Activated T-helper 1 cell treated with anti-CD3 and anti-CD28 coated beads, Interleukin-12 subunit alpha, Interleukin-12 subunit beta, Interleukin-2, Interleukin-4 antibody, amounts not matched to agents 30 ng/mL and 10 ng/mL and 1 ng/mL, durations not matched to agents 14 hours and 24 hours and 36 hours (primary cell): ENCODE results near the gene LRFN2. TPM values are rescaled to one million over a fixed set of nuclear protein-coding genes. Genes with fewer than 3 reads are reported as not detected.

Experiments used
- DNase-seq: peaks from one replicate; pipeline ENCODE4 v3.0.0; 2021; ENCODE audit warnings: low spot score
- H3K27ac Mint-ChIP-seq: one replicate; pipeline ENCODE4 v1.8.0; 2021; ENCODE audit warnings: mild to moderate bottlenecking, mixed read lengths
- H3K27me3 Mint-ChIP-seq: one replicate; pipeline ENCODE4 v1.8.0; 2022; ENCODE audit warnings: mild to moderate bottlenecking, moderate library complexity, mixed read lengths; ENCODE audit not compliant: insufficient read depth
- H3K36me3 Mint-ChIP-seq: one replicate; pipeline ENCODE4 v1.8.0; 2021; ENCODE audit warnings: low read depth, mixed read lengths
- H3K4me1 Mint-ChIP-seq: one replicate; pipeline ENCODE4 v1.8.0; 2021; ENCODE audit warnings: low read depth, mixed read lengths
- H3K4me3 Mint-ChIP-seq: one replicate; pipeline ENCODE4 v1.8.0; 2021; ENCODE audit warnings: mild to moderate bottlenecking, moderate library complexity, mixed read lengths
- H3K9me3 Mint-ChIP-seq: one replicate; pipeline ENCODE4 v1.8.0; 2021; ENCODE audit warnings: mixed read lengths
- intact Hi-C: fragments of 100-400 bp; cut with micrococcal nuclease; formaldehyde crosslinking; loops from one replicate; pipeline ENCODE4 v1.15.1; 2024
- total RNA-seq: library from RNA; stranded (reverse); gene quantifications from 2 replicates; pipeline ENCODE4 v1.2.3, GENCODE V29; 2022

Gene LRFN2
- total RNA-seq, 1 donor from 2014 or later = 0.29 TPM

DNA sequence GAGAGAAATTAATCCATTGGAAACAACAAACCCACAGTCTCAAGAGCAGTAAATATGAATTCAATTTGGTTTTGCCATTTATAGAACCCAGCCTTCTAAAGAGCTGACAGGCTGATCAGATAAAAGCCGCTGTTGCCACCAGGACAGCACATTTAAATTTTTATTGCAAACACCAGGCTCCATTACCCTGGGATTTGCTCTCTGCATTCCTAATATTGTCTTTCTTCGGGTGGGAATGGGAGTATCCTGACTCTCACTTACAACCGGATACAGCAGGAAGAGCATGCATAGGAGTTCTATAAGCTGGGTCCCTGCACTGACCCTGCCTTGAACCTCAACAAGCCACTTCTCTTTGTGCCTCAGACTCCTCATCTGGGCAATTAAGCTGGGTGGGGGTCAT lies 142.9 kb downstream of the LRFN2 start:
- H3K9me3 Mint-ChIP-seq = no peaks in the 10 kb centered on the region
- H3K27ac Mint-ChIP-seq = no peak overlapping the region
- H3K4me3 Mint-ChIP-seq = no peak overlapping the region
- intact Hi-C loops = no loop called here
- H3K27me3 Mint-ChIP-seq = peaks cover 10% of the 10 kb centered on the region
- no peak for DNase-seq
- no peaks in the 10 kb centered on the region for H3K36me3 Mint-ChIP-seq
- H3K4me1 Mint-ChIP-seq = peaks cover 11% of the 10 kb centered on the region

DNA sequence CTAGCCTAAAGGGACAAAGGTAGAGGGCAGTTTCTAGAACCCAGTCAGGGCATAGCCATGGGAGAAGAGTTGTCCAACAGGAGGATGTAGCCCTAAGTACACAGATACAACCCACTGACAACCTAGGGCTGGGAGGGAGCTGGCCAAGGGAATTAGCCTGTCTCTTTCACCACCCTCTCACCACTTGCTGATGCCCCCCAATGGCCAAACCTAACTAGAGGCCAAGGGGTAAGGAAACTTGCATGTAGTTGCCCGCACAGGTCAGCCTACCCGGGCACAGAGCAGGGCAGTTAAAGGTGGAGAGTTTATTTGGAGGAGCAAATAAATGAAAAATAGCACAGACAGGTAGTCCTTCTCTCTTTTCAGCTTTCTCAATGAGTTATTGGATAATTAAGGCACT lies 143.3 kb downstream of the LRFN2 start:
- intact Hi-C loops = no loop called here
- no peaks in the 10 kb centered on the region for H3K9me3 Mint-ChIP-seq
- H3K4me3 Mint-ChIP-seq = no peak overlapping the region
- DNase-seq = no peak
- peaks cover 9% of the 10 kb centered on the region for H3K27me3 Mint-ChIP-seq
- H3K4me1 Mint-ChIP-seq = peaks cover 13% of the 10 kb centered on the region
- no peak overlapping the region for H3K27ac Mint-ChIP-seq
- H3K36me3 Mint-ChIP-seq = no peaks in the 10 kb centered on the region

DNA sequence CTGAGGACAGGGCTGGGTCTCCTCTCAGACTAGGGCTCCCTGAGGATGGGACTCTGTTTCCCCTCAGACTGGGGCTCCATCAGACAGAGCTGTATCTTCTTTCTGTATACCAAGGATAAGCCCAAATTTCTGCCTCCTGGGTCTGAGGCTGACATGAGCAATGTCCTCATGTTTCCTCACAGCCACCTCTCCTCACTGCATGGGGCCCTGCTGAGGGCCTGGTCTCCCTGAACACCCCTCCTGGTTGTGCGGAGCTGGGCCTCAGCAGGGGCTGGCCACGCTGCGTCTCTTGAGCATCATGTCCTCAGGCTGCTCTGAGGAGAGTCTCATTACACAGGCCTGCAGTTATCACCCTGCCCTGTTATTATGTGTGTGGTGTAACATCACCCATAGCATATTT lies 144.6 kb downstream of the LRFN2 start:
- no peak overlapping the region for H3K27ac Mint-ChIP-seq
- peaks cover 14% of the 10 kb centered on the region for H3K4me1 Mint-ChIP-seq
- intact Hi-C loops = no loop called here
- no peaks in the 10 kb centered on the region for H3K36me3 Mint-ChIP-seq
- DNase-seq = no peak
- no peak overlapping the region for H3K4me3 Mint-ChIP-seq
- no peaks in the 10 kb centered on the region for H3K9me3 Mint-ChIP-seq
- H3K27me3 Mint-ChIP-seq = peaks cover 10% of the 10 kb centered on the region

DNA sequence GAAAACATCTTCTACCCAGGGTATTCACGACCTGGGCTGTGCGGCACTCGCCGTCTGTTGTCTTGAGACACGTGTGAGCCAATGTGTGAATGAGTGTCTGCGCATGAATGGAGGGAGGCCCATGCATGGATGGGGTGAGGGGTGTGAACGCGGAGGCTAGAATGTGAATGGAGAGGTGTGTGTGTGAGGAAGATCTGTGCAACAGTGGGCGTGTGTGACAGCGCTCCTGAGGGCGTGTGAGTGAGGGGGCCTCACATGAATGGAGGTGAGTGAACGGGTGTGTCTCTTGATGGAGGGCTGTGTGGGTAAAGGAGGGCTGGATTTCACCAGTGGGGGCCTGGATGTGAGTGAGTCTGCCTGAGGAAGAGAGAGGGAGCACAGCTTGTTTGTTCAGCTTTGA lies 146.0 kb downstream of the LRFN2 start:
- no peaks in the 10 kb centered on the region for H3K36me3 Mint-ChIP-seq
- H3K27ac Mint-ChIP-seq = no peak overlapping the region
- DNase-seq = no peak
- no peak overlapping the region for H3K4me3 Mint-ChIP-seq
- intact Hi-C loops = no loop called here
- H3K27me3 Mint-ChIP-seq = peaks cover 10% of the 10 kb centered on the region
- H3K4me1 Mint-ChIP-seq = peaks cover 26% of the 10 kb centered on the region
- H3K9me3 Mint-ChIP-seq = no peaks in the 10 kb centered on the region

DNA sequence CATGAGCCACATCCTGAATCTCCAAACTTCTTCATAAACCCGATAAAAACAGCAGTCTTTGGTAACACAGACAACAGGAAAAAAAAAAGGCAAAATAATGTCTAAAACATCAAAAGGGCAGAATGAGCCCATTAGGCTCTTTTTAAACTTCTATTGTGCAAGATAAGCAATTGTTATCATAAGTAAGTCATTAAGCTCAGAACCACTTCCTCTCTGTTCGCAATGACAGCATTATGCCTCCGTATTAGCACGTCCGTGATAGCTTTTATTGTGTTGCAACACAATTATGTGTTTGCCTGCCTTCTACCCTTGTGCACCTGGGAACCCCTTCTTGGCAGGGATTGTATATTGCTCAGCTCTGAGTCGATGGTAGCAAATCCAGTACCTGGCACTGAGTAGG lies 147.1 kb downstream of the LRFN2 start:
- Mint-ChIP-seq H3K36me3 (no peaks in the 10 kb centered on the region), H3K27me3 (peaks cover 8% of the 10 kb centered on the region), H3K4me3 (no peak overlapping the region)

DNA sequence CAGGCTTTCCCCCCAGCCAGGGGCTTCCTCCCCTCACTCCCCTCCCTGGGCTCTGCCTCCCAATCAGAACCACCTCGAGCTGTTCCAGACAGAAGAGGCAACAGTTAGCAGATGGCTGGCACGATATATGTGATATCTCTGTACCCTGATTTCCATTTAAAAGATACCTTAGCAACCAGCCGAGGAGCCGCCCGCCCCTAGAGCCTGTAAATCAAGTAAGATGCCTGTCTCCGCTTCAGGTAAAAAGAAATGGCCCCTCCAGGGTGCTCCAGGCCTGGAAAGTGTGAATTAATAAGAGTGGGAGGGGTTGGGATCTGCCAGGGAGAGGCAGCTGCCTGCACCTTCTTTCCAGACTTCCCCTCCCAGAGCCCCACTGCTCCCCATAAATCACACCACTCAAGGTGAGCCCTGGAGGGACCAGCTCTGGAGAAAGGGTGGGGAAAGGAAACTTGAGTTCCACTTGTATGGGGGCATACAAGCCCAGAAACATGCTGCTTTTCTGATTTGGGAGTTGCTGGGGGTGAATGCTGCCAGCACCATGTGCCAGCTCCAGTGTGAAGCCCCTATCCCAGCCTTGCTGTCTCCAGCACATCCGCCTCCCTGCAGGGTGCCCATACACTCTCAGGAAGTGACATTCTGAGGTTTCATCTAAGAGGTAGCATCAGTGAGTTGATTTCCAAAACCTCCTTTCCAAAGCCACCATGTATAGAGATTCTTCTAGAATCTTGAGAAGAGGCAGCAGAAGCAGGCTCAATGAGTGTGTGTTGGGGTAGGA lies 148.0 kb downstream of the LRFN2 start:
- H3K27ac Mint-ChIP-seq = no peak overlapping the region
- no peak overlapping the region for H3K4me3 Mint-ChIP-seq

More for the DNA sequence above, 147.1 kb downstream of the LRFN2 start:
- Mint-ChIP-seq H3K9me3 (no peaks in the 10 kb centered on the region), H3K27ac (no peak overlapping the region), H3K4me1 (peaks cover 27% of the 10 kb centered on the region)
- no peak for DNase-seq
- intact Hi-C loops = no loop called here

DNA sequence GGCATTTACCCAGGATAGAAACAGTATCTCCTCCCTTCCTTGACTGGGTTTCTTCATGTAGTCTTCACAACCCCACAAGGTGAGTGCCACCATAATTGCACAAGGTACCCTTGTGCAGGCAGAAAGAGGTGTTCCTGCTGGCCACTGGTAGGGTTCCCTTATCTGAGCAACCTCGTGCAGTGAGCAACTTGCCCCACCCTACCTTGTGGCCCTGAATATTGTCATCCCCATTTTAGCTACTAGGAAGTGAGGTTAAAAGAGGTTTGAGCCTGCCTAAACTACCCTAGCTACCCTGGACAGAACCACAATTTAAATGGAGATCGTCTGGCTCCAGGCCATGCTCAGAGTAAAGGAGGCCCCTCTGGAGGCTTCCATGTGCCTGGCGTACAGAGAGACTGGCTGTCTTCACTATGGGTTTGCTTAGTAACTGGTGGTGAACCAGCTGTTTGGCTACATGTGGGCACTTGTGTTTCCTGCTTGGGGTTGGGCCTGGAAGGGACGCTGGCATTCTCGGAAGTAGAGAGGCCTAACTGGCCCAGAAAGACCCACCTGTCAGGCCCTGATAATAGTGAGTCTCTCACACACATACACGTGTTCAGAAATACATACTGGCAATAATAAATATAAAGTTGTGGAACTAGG lies 148.8 kb downstream of the LRFN2 start:
- DNase-seq = no peak
- intact Hi-C loops = loop anchor here (5.0 kb wide), 1 partner anchor 111 kb away; no protein-coding TSS in a partner anchor
- H3K27ac Mint-ChIP-seq = no peak overlapping the region
- no peaks in the 10 kb centered on the region for H3K36me3 Mint-ChIP-seq
- peaks cover 3% of the 10 kb centered on the region for H3K27me3 Mint-ChIP-seq
- H3K9me3 Mint-ChIP-seq = no peaks in the 10 kb centered on the region
- peaks cover 27% of the 10 kb centered on the region for H3K4me1 Mint-ChIP-seq
- H3K4me3 Mint-ChIP-seq = no peak overlapping the region

More for the DNA sequence above, 148.0 kb downstream of the LRFN2 start:
- intact Hi-C loops = loop anchor here (5.0 kb wide), 1 partner anchor 112 kb away; no protein-coding TSS in a partner anchor
- H3K9me3 Mint-ChIP-seq = no peaks in the 10 kb centered on the region
- H3K4me1 Mint-ChIP-seq = peaks cover 27% of the 10 kb centered on the region
- no peak for DNase-seq
- H3K36me3 Mint-ChIP-seq = no peaks in the 10 kb centered on the region
- H3K27me3 Mint-ChIP-seq = peaks cover 3% of the 10 kb centered on the region

DNA sequence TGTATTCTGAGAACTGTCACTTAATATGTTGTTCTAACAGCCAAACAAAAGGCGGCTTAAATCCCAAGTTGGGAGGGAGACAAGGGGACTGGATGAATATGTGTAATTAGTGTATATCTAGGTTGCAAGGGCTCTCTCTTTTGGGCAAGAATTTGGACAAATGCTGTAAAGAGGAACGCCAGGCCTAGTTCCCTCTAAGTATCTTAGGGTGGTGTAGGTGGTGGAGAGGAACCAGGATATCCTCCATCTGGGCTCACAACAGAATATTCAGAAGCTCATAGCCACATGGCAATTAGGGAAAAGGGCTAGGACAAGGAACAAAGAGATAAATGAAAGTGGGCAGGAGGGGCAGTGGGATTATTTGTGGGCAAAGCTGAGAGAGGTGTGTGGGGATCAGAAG lies 149.5 kb downstream of the LRFN2 start:
- Mint-ChIP-seq H3K27ac (no peak overlapping the region), H3K4me3 (no peak overlapping the region), H3K27me3 (peaks cover 6% of the 10 kb centered on the region), H3K36me3 (no peaks in the 10 kb centered on the region), H3K4me1 (peaks cover 27% of the 10 kb centered on the region), H3K9me3 (no peaks in the 10 kb centered on the region)
- no peak for DNase-seq
- intact Hi-C loops = loop anchor here (5.0 kb wide), 1 partner anchor 110 kb away; no protein-coding TSS in a partner anchor

DNA sequence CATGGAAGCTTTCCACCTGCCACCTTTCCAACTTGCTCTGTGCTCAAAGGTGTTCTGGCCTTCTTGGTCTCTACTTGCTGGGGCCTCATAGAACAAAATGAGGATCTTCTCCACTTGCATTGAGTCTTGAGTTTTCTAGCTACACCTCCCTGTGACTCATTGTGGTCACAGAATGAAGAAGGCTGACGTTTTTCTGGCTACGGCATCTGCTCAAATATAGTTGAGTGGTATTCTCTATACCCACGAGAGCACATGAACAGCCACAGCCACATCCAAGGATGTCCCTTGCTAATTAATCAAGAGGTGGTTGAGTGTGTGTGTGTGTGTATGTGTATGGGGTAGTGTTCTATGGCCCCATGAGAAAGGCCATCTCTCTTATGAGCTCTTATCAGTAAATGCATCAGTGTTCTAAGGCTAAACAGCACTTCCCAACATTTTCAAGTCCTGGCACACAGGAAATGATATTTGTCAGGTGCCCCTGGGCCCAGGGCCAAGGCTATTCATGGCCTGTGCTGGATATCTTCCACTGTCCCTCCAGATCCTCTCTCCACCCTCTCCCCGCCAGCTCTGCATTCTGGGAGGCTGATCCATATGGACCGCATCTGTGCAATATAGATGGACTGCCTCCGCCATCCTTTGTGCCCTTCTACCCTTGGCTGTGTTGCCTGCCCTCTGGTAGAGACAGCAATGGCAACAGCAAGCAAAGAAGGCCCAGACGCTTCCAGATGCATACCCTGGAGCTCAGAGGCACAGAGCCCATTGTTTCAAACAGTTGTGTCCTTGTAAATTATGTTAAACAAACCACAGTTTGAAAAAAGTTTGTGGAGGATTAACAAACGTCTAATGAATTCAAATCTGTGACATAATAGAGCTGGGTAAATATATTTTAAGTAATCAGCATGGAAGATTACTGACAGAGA lies 150.2 kb downstream of the LRFN2 start:
- no peaks in the 10 kb centered on the region for H3K36me3 Mint-ChIP-seq
- intact Hi-C loops = loop anchor here (1.0 to 5.0 kb wide), 3 partner anchors 48 to 110 kb away; no protein-coding TSS in a partner anchor
- peaks cover 27% of the 10 kb centered on the region for H3K4me1 Mint-ChIP-seq
- H3K4me3 Mint-ChIP-seq = peak overlapping the region; percentile 35
- H3K27me3 Mint-ChIP-seq = peaks cover 8% of the 10 kb centered on the region
- H3K27ac Mint-ChIP-seq = peak overlapping the region; percentile 60
- no peaks in the 10 kb centered on the region for H3K9me3 Mint-ChIP-seq
- DNase-seq = peak; percentile 49

DNA sequence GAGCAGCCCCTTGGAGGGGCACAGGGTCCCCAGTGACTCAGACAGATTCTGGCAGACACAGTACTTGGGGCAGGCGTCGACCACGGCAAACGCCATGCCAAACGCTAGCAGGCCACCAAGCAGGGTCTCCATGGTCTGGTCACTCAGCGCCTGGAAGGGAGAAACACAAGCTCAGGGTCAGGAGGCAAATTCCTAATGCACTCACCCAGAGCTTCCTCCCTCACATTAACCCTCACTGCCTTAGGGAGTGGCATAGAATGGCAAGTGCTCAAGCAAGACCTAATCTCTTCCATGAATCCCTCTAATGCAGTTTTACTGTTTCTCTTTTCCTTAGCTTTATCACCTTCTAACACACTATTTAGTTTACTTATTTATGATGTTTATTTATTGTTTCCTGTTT lies 154.2 kb downstream of the LRFN2 start:
- DNase-seq = no peak
- intact Hi-C loops = no loop called here
- H3K4me3 Mint-ChIP-seq = no peak overlapping the region
- H3K4me1 Mint-ChIP-seq = peaks cover 13% of the 10 kb centered on the region
- no peaks in the 10 kb centered on the region for H3K36me3 Mint-ChIP-seq
- no peak overlapping the region for H3K27ac Mint-ChIP-seq
- H3K27me3 Mint-ChIP-seq = peaks cover 8% of the 10 kb centered on the region
- H3K9me3 Mint-ChIP-seq = no peaks in the 10 kb centered on the region

DNA sequence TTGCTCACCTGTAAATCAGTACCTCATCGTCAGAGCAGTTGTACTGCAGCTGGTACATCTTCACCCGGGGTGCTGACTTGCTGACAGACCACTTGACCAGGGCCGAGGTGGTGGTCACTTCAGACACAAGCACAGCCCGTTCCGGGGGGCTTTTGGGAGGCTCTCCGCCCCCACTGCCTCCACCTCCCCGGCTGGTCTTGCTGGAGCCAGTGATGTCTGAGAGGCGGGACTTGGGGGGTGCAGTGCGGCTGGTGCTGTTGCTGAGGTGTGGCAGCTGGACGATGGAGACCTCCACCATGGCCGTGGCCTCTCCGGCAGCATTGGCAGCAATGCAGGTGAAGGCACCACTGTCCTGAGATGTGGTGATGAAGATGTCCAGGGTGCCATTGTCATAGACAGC lies 155.5 kb downstream of the LRFN2 start:
- H3K4me1 Mint-ChIP-seq = peaks cover 6% of the 10 kb centered on the region
- DNase-seq = no peak
- H3K36me3 Mint-ChIP-seq = no peaks in the 10 kb centered on the region
- no peaks in the 10 kb centered on the region for H3K9me3 Mint-ChIP-seq
- intact Hi-C loops = no loop called here
- no peak overlapping the region for H3K4me3 Mint-ChIP-seq
- H3K27me3 Mint-ChIP-seq = peaks cover 12% of the 10 kb centered on the region
- H3K27ac Mint-ChIP-seq = no peak overlapping the region

DNA sequence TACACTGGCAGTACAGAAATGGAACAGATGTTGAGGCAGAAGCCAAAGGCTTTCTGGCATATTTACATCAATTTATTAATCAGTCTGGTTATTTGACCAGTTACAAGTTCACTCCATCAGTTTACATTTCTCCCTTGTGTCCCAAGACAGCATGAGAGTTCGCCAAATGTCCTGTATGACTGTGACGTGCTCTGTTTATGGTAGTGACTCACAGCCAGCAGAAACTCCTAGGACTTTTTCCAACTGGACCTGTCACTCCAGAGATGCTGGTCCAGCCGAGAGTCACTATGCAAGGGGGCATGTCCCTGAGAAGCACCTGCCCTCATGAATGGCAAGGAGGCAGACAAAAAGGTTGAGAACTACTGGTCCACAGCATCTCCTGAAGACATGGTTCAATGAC lies 160.0 kb downstream of the LRFN2 start:
- no peaks in the 10 kb centered on the region for H3K9me3 Mint-ChIP-seq
- peaks cover 16% of the 10 kb centered on the region for H3K27me3 Mint-ChIP-seq
- intact Hi-C loops = no loop called here
- no peak for DNase-seq
- no peak overlapping the region for H3K27ac Mint-ChIP-seq
- peaks cover 2% of the 10 kb centered on the region for H3K36me3 Mint-ChIP-seq
- H3K4me1 Mint-ChIP-seq = peaks cover 6% of the 10 kb centered on the region
- no peak overlapping the region for H3K4me3 Mint-ChIP-seq
